ENCODE results near the gene TMEM132D.

Gene TMEM132D

GRCh38 chr12:129532082-129532481 is 371.7 kb downstream of the TMEM132D start:
- Histone ChIP-seq H3K79me1 (replicated peaks; ENCODE audit: low read length, poor library complexity, severe bottlenecking) (no peaks in the 10 kb centered on the region), H4K91ac (ENCODE audit: low read length) (no peak overlapping the region), H3K27ac (ENCODE audit: low read length, poor library complexity, severe bottlenecking) (no peak overlapping the region), H2AFZ (ENCODE audit: low read depth, low read length) (no peak overlapping the region), H3K4ac (ENCODE audit: low read depth in 1 of 2, low read length in 2 of 2) (no peak overlapping the region), H3K27me3 (ENCODE audit: control insufficient read depth in 1 of 2, insufficient read depth in 1 of 2, low read length in 2 of 2) (no peaks in the 10 kb centered on the region), H3K4me2 (ENCODE audit: low read length, poor library complexity, severe bottlenecking) (no peak overlapping the region), H3K9ac (ENCODE audit: low read length) (no peak overlapping the region), H2BK120ac (ENCODE audit: low read depth, low read length) (no peak overlapping the region), H3K4me3 (ENCODE audit: insufficient read depth in 1 of 2, low read depth in 1 of 2, low read length in 2 of 2) (no peak overlapping the region), H2BK15ac (ENCODE audit: low read depth, poor library complexity, severe bottlenecking) (no peak overlapping the region), H3K36me3 (ENCODE audit: control insufficient read depth in 1 of 2, insufficient read depth in 2 of 2, low read depth in 1 of 2, low read length in 2 of 2) (no peaks in the 10 kb centered on the region), H3K23ac (ENCODE audit: low read length in 2 of 2) (no peak overlapping the region), H2BK5ac (ENCODE audit: low read depth, low read length, poor library complexity, severe bottlenecking) (no peak overlapping the region), H2BK12ac (ENCODE audit: low read length in 2 of 2) (no peak overlapping the region), H3K18ac (ENCODE audit: low read depth in 1 of 2, low read length in 2 of 2) (no peak overlapping the region), H4K8ac (ENCODE audit: low read length) (no peak overlapping the region), H2AK5ac (ENCODE audit: low read length, severe bottlenecking) (no peak overlapping the region), H3K9me3 (ENCODE audit: control insufficient read depth, low read length) (peaks cover 3% of the 10 kb centered on the region), H3K14ac (ENCODE audit: low read length in 2 of 2) (no peak overlapping the region), H3K4me1 (ENCODE audit: control insufficient read depth, insufficient read depth, low read depth, low read length) (peaks cover 4% of the 10 kb centered on the region)
- DNase-seq = no peak
- 68% methylated on average over 6 of the region's 7 CpGs for WGBS

DNA sequence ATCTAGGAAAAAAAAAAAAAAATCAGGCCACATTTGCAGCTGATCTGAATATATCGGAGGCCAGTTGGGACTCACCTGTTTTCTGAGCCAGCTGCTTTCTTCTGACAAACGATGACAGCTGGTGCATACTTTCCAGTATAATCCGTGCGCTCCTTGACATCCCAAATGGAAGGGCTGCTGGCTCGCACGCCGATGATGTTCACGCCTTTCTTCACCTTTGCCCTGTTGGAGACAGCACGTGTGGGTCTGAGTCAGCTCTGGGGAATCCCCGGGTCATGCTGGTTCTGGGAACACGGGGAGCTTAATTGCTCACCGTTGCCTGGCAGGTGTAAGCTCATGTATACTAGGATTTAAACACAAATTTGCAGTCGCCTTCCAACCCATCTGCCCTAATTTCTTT is 372.8 kb downstream of the TMEM132D start:
- Histone ChIP-seq H2BK15ac (ENCODE audit: low read depth, poor library complexity, severe bottlenecking) (no peak overlapping the region), H4K8ac (ENCODE audit: low read length) (no peak overlapping the region), H2BK5ac (ENCODE audit: low read depth, low read length, poor library complexity, severe bottlenecking) (no peak overlapping the region), H3K4me2 (ENCODE audit: low read length, poor library complexity, severe bottlenecking) (no peak overlapping the region), H4K91ac (ENCODE audit: low read length) (no peak overlapping the region), H3K27me3 (ENCODE audit: control insufficient read depth in 1 of 2, insufficient read depth in 1 of 2, low read length in 2 of 2) (no peaks in the 10 kb centered on the region), H2BK120ac (ENCODE audit: low read depth, low read length) (no peak overlapping the region), H3K4me3 (ENCODE audit: insufficient read depth in 1 of 2, low read depth in 1 of 2, low read length in 2 of 2) (no peak overlapping the region), H3K23ac (ENCODE audit: low read length in 2 of 2) (no peak overlapping the region), H3K18ac (ENCODE audit: low read depth in 1 of 2, low read length in 2 of 2) (no peak overlapping the region), H3K9me3 (ENCODE audit: control insufficient read depth, low read length) (peaks cover 3% of the 10 kb centered on the region), H3K14ac (ENCODE audit: low read length in 2 of 2) (no peak overlapping the region), H3K79me1 (replicated peaks; ENCODE audit: low read length, poor library complexity, severe bottlenecking) (no peaks in the 10 kb centered on the region), H2AK5ac (ENCODE audit: low read length, severe bottlenecking) (no peak overlapping the region), H3K4ac (ENCODE audit: low read depth in 1 of 2, low read length in 2 of 2) (no peak overlapping the region), H3K27ac (ENCODE audit: low read length, poor library complexity, severe bottlenecking) (no peak overlapping the region), H3K4me1 (ENCODE audit: control insufficient read depth, insufficient read depth, low read depth, low read length) (peaks cover 4% of the 10 kb centered on the region), H2BK12ac (ENCODE audit: low read length in 2 of 2) (no peak overlapping the region), H3K36me3 (ENCODE audit: control insufficient read depth in 1 of 2, insufficient read depth in 2 of 2, low read depth in 1 of 2, low read length in 2 of 2) (no peaks in the 10 kb centered on the region), H2AFZ (ENCODE audit: low read depth, low read length) (no peak overlapping the region), H3K9ac (ENCODE audit: low read length) (no peak overlapping the region)
- WGBS = 31% methylated on average over 13 of the region's 13 CpGs
- DNase-seq = no peak

GRCh38 chr12:129530517-129530916 is 373.3 kb downstream of the TMEM132D start:
- no peak overlapping the region for H2BK12ac ChIP-seq (ENCODE audit: low read length in 2 of 2)
- no peak overlapping the region for H2AFZ ChIP-seq (ENCODE audit: low read depth, low read length)
- no peaks in the 10 kb centered on the region for H3K27me3 ChIP-seq (ENCODE audit: control insufficient read depth in 1 of 2, insufficient read depth in 1 of 2, low read length in 2 of 2)
- no peaks in the 10 kb centered on the region for H3K36me3 ChIP-seq (ENCODE audit: control insufficient read depth in 1 of 2, insufficient read depth in 2 of 2, low read depth in 1 of 2, low read length in 2 of 2)
- H3K4ac ChIP-seq (ENCODE audit: low read depth in 1 of 2, low read length in 2 of 2) = no peak overlapping the region
- H2BK15ac ChIP-seq (ENCODE audit: low read depth, poor library complexity, severe bottlenecking) = no peak overlapping the region
- H3K9me3 ChIP-seq (ENCODE audit: control insufficient read depth, low read length) = peaks cover 3% of the 10 kb centered on the region
- no peak for DNase-seq
- no peak overlapping the region for H3K4me3 ChIP-seq (ENCODE audit: insufficient read depth in 1 of 2, low read depth in 1 of 2, low read length in 2 of 2)
- H3K18ac ChIP-seq (ENCODE audit: low read depth in 1 of 2, low read length in 2 of 2) = no peak overlapping the region
- H2AK5ac ChIP-seq (ENCODE audit: low read length, severe bottlenecking) = no peak overlapping the region
- no peak overlapping the region for H2BK5ac ChIP-seq (ENCODE audit: low read depth, low read length, poor library complexity, severe bottlenecking)
- H3K9ac ChIP-seq (ENCODE audit: low read length) = no peak overlapping the region
- no peak overlapping the region for H3K4me2 ChIP-seq (ENCODE audit: low read length, poor library complexity, severe bottlenecking)
- no peak overlapping the region for H3K14ac ChIP-seq (ENCODE audit: low read length in 2 of 2)
- H4K8ac ChIP-seq (ENCODE audit: low read length) = no peak overlapping the region
- no peak overlapping the region for H3K23ac ChIP-seq (ENCODE audit: low read length in 2 of 2)
- no peaks in the 10 kb centered on the region for H3K79me1 ChIP-seq (replicated peaks; ENCODE audit: low read length, poor library complexity, severe bottlenecking)
- H4K91ac ChIP-seq (ENCODE audit: low read length) = no peak overlapping the region
- H3K27ac ChIP-seq (ENCODE audit: low read length, poor library complexity, severe bottlenecking) = no peak overlapping the region
- WGBS = 74% methylated on average over 6 of the region's 6 CpGs
- peaks cover 4% of the 10 kb centered on the region for H3K4me1 ChIP-seq (ENCODE audit: control insufficient read depth, insufficient read depth, low read depth, low read length)
- no peak overlapping the region for H2BK120ac ChIP-seq (ENCODE audit: low read depth, low read length)

DNA sequence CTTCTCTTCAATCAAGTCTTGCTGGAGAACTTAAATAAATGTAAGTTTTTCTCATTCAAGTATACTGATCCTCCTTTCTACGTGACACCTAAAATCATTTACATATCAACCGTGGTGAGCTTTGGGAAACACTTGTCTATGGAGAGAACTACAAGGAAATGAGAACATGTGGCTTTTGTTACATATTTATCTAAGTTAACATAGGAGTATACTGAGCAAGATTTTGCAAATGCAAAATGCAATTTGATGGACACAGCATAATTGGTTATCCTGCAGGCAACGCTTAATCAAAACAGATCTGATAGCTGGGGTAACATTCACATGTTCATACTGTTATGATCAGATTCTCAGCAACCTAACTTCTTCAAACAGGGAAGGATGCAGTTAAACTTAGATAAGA is 376.3 kb downstream of the TMEM132D start:
- Histone ChIP-seq H4K8ac (ENCODE audit: low read length) (no peak overlapping the region), H3K4me2 (ENCODE audit: low read length, poor library complexity, severe bottlenecking) (no peak overlapping the region), H3K4me3 (ENCODE audit: insufficient read depth in 1 of 2, low read depth in 1 of 2, low read length in 2 of 2) (no peak overlapping the region), H3K18ac (ENCODE audit: low read depth in 1 of 2, low read length in 2 of 2) (no peak overlapping the region), H3K4me1 (ENCODE audit: control insufficient read depth, insufficient read depth, low read depth, low read length) (peaks cover 3% of the 10 kb centered on the region), H2BK12ac (ENCODE audit: low read length in 2 of 2) (no peak overlapping the region), H3K9me3 (ENCODE audit: control insufficient read depth, low read length) (peaks cover 6% of the 10 kb centered on the region), H2AFZ (ENCODE audit: low read depth, low read length) (no peak overlapping the region), H2BK120ac (ENCODE audit: low read depth, low read length) (no peak overlapping the region), H2BK5ac (ENCODE audit: low read depth, low read length, poor library complexity, severe bottlenecking) (no peak overlapping the region), H3K4ac (ENCODE audit: low read depth in 1 of 2, low read length in 2 of 2) (no peak overlapping the region), H4K91ac (ENCODE audit: low read length) (no peak overlapping the region), H2BK15ac (ENCODE audit: low read depth, poor library complexity, severe bottlenecking) (no peak overlapping the region), H3K23ac (ENCODE audit: low read length in 2 of 2) (no peak overlapping the region), H3K36me3 (ENCODE audit: control insufficient read depth in 1 of 2, insufficient read depth in 2 of 2, low read depth in 1 of 2, low read length in 2 of 2) (no peaks in the 10 kb centered on the region), H3K79me1 (replicated peaks; ENCODE audit: low read length, poor library complexity, severe bottlenecking) (no peaks in the 10 kb centered on the region), H3K14ac (ENCODE audit: low read length in 2 of 2) (no peak overlapping the region), H3K27ac (ENCODE audit: low read length, poor library complexity, severe bottlenecking) (no peak overlapping the region), H2AK5ac (ENCODE audit: low read length, severe bottlenecking) (no peak overlapping the region), H3K9ac (ENCODE audit: low read length) (no peak overlapping the region), H3K27me3 (ENCODE audit: control insufficient read depth in 1 of 2, insufficient read depth in 1 of 2, low read length in 2 of 2) (no peaks in the 10 kb centered on the region)
- WGBS = 69% methylated on average over 1 of the region's 3 CpGs
- DNase-seq = no peak

Measured in mesenchymal stem cell (in vitro differentiated cells and primary cell).